ENCODE data around the gene USP17L15.
"Not testable (repeated sequence)": the region's sequence is repeated elsewhere in the genome, so short reads cannot be mapped to it uniquely, and the experiment has no call there.

Gene USP17L15, protein sequence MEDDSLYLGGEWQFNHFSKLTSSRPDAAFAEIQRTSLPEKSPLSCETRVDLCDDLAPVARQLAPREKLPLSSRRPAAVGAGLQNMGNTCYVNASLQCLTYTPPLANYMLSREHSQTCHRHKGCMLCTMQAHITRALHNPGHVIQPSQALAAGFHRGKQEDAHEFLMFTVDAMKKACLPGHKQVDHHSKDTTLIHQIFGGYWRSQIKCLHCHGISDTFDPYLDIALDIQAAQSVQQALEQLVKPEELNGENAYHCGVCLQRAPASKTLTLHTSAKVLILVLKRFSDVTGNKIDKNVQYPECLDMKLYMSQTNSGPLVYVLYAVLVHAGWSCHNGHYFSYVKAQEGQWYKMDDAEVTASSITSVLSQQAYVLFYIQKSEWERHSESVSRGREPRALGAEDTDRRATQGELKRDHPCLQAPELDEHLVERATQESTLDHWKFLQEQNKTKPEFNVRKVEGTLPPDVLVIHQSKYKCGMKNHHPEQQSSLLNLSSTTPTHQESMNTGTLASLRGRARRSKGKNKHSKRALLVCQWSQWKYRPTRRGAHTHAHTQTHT

DNA sequence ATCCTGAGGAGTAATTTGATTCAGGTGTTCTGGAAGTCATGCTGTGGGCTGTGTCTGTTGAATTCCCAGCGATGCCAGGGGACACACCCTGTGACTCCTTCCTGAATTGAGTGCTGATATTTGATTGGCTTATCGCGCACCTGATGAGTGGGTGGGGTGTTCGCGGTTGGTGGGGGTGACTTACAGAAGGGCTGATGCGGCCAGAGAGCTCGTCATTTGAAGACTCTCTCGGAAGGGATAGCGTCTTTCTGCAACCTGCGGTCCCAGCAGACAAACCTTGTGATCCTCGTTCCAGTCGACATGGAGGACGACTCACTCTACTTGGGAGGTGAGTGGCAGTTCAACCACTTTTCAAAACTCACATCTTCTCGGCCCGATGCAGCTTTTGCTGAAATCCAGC is at the start of gene USP17L15:
USP17L15 (plus strand) TSS at position 301 of the 400 bp plus-strand sequence; CDS start at position 301, 0 bp downstream.
- not testable (repeated sequence) for DNase-seq

DNA sequence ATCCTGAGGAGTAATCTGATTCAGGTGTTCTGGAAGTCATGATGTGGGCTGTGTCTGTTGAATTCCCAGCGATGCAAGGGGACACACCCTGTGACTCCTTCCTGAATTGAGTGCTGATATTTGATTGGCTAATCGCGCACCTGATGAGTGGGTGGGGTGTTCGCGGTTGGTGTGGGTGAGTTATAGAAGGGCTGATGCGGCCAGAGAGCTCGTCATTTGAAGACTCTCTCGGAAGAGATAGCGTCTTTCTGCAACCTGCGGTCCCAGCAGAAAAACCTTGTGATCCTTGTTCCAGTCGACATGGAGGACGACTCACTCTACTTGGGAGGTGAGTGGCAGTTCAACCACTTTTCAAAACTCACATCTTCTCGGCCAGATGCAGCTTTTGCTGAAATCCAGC is 23.8 kb upstream of the USP17L15 start, which contains the start of gene USP17L10:
USP17L10 (plus strand) TSS at position 301 of the 400 bp plus-strand sequence; CDS start at position 301, 0 bp downstream.
- not testable (repeated sequence) for DNase-seq

DNA sequence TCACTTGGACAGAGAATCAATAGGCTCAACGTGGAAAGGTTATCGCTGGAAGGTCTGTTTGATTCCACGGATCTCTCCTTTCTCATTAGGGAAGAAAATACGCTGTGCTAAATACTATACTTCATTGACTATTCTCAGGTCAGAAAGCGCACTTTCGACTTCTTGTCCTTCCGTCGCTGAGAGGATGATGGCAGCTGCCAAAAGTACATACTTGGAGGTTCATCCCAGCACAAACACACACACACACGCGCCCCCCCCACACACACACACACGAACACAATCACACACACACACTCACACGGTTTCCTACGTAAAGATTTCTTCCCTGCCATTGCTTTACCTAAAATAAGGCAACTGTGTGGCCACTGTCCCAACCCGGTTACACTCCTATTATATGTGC is 19.5 kb upstream of the USP17L15 start:
- not testable (repeated sequence) for DNase-seq

GRCh38 chr4:9215105-9215504 is 19.1 kb upstream of the USP17L15 start, which contains the start of gene USP17L11:
Gene USP17L11, plus strand, starts transcription at chr4:9215405. Its CDS starts 0 bp downstream, at chr4:9215405.
- DNase-seq = not testable (repeated sequence)

DNA sequence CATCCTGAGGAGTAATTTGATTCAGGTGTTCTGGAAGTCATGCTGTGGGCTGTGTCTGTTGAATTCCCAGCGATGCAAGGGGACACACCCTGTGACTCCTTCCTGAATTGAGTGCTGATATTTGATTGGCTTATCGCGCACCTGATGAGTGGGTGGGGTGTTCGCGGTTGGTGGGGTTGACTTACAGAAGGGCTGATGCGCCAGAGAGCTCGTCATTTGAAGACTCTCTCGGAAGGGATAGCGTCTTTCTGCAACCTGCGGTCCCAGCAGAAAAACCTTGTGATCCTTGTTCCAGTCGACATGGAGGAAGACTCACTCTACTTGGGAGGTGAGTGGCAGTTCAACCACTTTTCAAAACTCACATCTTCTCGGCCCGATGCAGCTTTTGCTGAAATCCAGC is 14.3 kb upstream of the USP17L15 start, which contains the start of gene USP17L12:
USP17L12 (plus strand) TSS at position 301 of the 400 bp plus-strand sequence; CDS start at position 301, 0 bp downstream.
- not testable (repeated sequence) for DNase-seq

- DNase-seq = not testable (repeated sequence)
Observed at GRCh38 chr4:9224596-9224995, 9.6 kb upstream of the USP17L15 start, which contains the start of gene USP17L13. Gene USP17L13, plus strand, starts transcription at chr4:9224896. Its CDS starts 0 bp downstream, at chr4:9224896.

DNA sequence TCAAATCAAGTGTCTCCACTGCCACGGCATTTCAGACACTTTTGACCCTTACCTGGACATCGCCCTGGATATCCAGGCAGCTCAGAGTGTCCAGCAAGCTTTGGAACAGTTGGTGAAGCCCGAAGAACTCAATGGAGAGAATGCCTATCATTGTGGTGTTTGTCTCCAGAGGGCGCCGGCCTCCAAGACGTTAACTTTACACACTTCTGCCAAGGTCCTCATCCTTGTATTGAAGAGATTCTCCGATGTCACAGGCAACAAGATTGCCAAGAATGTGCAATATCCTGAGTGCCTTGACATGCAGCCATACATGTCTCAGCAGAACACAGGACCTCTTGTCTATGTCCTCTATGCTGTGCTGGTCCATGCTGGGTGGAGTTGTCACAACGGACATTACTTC is 3.9 kb upstream of the USP17L15 start:
- not testable (repeated sequence) for DNase-seq

- not testable (repeated sequence) for DNase-seq
Observed at GRCh38 chr4:9238461-9238860, 4.3 kb downstream of the USP17L15 start.

DNA sequence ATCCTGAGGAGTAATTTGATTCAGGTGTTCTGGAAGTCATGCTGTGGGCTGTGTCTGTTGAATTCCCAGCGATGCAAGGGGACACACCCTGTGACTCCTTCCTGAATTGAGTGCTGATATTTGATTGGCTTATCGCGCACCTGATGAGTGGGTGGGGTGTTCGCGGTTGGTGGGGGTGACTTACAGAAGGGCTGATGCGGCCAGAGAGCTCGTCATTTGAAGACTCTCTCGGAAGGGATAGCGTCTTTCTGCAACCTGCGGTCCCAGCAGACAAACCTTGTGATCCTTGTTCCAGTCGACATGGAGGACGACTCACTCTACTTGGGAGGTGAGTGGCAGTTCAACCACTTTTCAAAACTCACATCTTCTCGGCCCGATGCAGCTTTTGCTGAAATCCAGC is 9.4 kb downstream of the USP17L15 start, which contains the start of gene USP17L17:
USP17L17 (plus strand) TSS at position 301 of the 400 bp plus-strand sequence; CDS start at position 301, 0 bp downstream.
- not testable (repeated sequence) for DNase-seq

GRCh38 chr4:9247953-9248680 is 13.9 kb downstream of the USP17L15 start, which contains the start of gene USP17L18:
Gene USP17L18, plus strand, starts transcription at chr4:9248630. Its CDS starts 0 bp downstream, at chr4:9248630.
- DNase-seq = not testable (repeated sequence)

- not testable (repeated sequence) for DNase-seq
Observed at GRCh38 chr4:9253078-9253477, 18.9 kb downstream of the USP17L15 start, which contains the start of gene USP17L19. Gene USP17L19, plus strand, starts transcription at chr4:9253378. Its CDS starts 0 bp downstream, at chr4:9253378.

DNA sequence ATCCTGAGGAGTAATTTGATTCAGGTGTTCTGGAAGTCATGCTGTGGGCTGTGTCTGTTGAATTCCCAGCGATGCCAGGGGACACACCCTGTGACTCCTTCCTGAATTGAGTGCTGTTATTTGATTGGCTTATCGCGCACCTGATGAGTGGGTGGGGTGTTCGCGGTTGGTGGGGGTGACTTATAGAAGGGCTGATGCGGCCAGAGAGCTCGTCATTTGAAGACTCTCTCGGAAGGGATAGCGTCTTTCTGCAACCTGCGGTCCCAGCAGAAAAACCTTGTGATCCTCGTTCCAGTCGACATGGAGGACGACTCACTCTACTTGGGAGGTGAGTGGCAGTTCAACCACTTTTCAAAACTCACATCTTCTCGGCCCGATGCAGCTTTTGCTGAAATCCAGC is 23.6 kb downstream of the USP17L15 start, which contains the start of gene USP17L20:
USP17L20 (plus strand) TSS at position 301 of the 400 bp plus-strand sequence; CDS start at position 301, 0 bp downstream.
- DNase-seq = not testable (repeated sequence)

DNA sequence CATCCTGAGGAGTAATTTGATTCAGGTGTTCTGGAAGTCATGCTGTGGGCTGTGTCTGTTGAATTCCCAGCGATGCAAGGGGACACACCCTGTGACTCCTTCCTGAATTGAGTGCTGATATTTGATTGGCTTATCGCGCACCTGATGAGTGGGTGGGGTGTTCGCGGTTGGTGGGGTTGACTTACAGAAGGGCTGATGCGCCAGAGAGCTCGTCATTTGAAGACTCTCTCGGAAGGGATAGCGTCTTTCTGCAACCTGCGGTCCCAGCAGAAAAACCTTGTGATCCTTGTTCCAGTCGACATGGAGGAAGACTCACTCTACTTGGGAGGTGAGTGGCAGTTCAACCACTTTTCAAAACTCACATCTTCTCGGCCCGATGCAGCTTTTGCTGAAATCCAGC is 28.4 kb downstream of the USP17L15 start, which contains the start of gene USP17L21:
USP17L21 (plus strand) TSS at position 301 of the 400 bp plus-strand sequence; CDS start at position 301, 0 bp downstream.
- DNase-seq = not testable (repeated sequence)

GRCh38 chr4:9267319-9267718 is 33.1 kb downstream of the USP17L15 start, which contains the start of gene USP17L22:
Gene USP17L22, plus strand, starts transcription at chr4:9267619. Its CDS starts 0 bp downstream, at chr4:9267619.
- not testable (repeated sequence) for DNase-seq

DNA sequence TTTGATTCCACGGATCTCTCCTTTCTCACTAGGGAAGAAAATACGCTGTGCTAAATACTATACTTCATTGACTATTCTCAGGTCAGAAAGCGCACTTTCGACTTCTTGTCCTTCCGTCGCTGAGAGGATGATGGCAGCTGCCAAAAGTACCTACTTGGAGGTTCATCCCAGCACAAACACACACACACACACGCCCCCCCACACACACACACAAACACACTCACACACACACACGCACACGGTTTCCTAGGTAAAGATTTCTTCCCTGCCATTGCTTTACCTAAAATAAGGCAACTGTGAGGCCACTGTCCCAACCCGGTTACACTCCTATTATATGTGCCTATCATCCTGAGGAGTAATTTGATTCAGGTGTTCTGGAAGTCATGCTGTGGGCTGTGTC is 37.5 kb downstream of the USP17L15 start:
- DNase-seq = peak; percentile 18

All from activated T-cell treated with anti-CD3 and anti-CD28 coated beads, Interleukin-2, amount 50 U/mL, for 1 hour (primary cell).